Fibroblast of villous mesenchyme (primary cell): ENCODE data around the gene HEY2. TPM values are rescaled to one million over a fixed set of nuclear protein-coding genes. Genes with fewer than 3 reads are reported as not detected.

ENCODE experiments used
- DNase-seq: peaks from one replicate; pipeline ENCODE4 v3.0.0-alpha.2; 2010; ENCODE audit warnings: low read depth
- H3K4me3 ChIP-seq: 2 replicates; pipeline ENCODE4 v1.5.1; 2011; ENCODE audit warnings: low read depth, mild to moderate bottlenecking, low read length
- total RNA-seq: library from RNA; depleted of rRNA; stranded (reverse); fragments of >200 nt; gene quantifications from 2 replicates; pipeline ENCODE4 v1.2.3, GENCODE V29; 2012
- TF ChIP-seq, protein P1 (sequence below): IDR thresholded peaks from 2 replicates; pipeline ENCODE4 v1.5.1; 2012; ENCODE audit warnings: low read depth, mild to moderate bottlenecking, low read length; ENCODE audit not compliant: insufficient read depth

HEY2 gene
- total RNA-seq, 1 donor = not detected

- no peak for DNase-seq
- no peak overlapping the region for H3K4me3 ChIP-seq
- TF ChIP-seq, protein P1, sequence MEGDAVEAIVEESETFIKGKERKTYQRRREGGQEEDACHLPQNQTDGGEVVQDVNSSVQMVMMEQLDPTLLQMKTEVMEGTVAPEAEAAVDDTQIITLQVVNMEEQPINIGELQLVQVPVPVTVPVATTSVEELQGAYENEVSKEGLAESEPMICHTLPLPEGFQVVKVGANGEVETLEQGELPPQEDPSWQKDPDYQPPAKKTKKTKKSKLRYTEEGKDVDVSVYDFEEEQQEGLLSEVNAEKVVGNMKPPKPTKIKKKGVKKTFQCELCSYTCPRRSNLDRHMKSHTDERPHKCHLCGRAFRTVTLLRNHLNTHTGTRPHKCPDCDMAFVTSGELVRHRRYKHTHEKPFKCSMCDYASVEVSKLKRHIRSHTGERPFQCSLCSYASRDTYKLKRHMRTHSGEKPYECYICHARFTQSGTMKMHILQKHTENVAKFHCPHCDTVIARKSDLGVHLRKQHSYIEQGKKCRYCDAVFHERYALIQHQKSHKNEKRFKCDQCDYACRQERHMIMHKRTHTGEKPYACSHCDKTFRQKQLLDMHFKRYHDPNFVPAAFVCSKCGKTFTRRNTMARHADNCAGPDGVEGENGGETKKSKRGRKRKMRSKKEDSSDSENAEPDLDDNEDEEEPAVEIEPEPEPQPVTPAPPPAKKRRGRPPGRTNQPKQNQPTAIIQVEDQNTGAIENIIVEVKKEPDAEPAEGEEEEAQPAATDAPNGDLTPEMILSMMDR = no peak
Observed at GRCh38 chr6:125732398-125732797, 17.0 kb upstream of the HEY2 start.

GRCh38 chr6:125733516-125734300, 15.7 kb upstream of the HEY2 start:
- no peak for DNase-seq
- H3K4me3 ChIP-seq = no peak overlapping the region
- TF ChIP-seq, protein P1 = no peak

- TF ChIP-seq, protein P1 = no peak
- no peak overlapping the region for H3K4me3 ChIP-seq
- DNase-seq = no peak
Observed at GRCh38 chr6:125738276-125738675, 11.2 kb upstream of the HEY2 start.

GRCh38 chr6:125739364-125739763, 10.1 kb upstream of the HEY2 start:
- TF ChIP-seq, protein P1 = no peak
- no peak for DNase-seq

DNA sequence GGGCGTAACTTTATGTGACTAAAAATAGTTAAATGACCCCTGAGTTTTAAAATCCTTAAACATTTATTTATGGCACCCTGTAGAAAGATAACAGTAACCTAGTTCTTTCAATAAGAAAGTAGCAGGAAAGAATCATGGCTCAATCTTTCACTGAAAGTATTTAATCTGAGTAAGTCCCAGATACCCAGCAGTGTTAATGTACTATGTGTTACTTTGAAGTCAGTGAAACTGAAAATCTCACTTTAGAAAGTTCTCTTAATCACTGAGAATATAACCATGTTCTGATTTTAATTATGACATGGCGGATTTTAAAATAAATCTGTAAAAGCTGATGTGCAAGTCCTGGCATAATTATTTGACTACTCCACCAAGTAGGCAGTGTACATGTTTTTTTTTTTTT, 8.1 kb upstream of the HEY2 start:
- DNase-seq = no peak
- no peak overlapping the region for H3K4me3 ChIP-seq
- TF ChIP-seq, protein P1 = no peak

More at GRCh38 chr6:125739364-125739763, 10.1 kb upstream of the HEY2 start:
- H3K4me3 ChIP-seq = no peak overlapping the region

DNA sequence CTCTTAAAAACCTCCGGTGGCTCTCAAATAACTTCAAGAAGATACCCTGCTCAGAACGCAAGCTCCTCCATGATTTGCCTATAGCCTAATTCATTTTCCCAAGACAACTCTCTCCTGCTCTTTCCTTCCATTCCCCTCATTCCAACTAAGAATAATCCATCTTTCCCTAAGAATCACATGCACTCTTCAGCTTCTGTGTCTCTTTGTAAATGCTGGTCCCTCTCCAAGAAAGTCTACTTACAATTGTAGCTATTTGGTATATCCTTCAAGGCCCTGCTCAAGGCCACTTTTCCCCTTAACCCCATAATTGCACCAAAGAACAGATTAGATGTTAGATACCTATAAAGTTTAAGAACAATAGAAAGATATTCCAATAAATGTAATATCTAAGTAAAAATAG, 7.4 kb upstream of the HEY2 start:
- TF ChIP-seq, protein P1 = no peak
- DNase-seq = no peak
- no peak overlapping the region for H3K4me3 ChIP-seq
